CD8-positive, alpha-beta memory T cell (primary cell): ENCODE results near the gene FBN2. TPM values are rescaled to one million over a fixed set of nuclear protein-coding genes. Genes with fewer than 3 reads are reported as not detected.

Experiments
- CTCF ChIA-PET: fragments of 350-600 bp; sonication (Branson Sonifier 250); formaldehyde crosslinking; loops from one replicate; lab custom pipeline; 2021; ENCODE audit warnings: antibody characterized with exemption; lab: Charles Lee
- POLR2A ChIA-PET: fragments of 350-600 bp; sonication (Branson Sonifier 250); formaldehyde crosslinking; loops from one replicate; lab custom pipeline; 2021; ENCODE audit warnings: antibody characterized with exemption; lab: Charles Lee
- DNase-seq, 5 donors: peaks; one replicate each; pipeline versions ENCODE4 v3.0.0 to v3.0.0-alpha.2; 2020 to 2022; ENCODE audit warnings: mixed read lengths in 1 of 5
- H3K27ac ChIP-seq: one replicate; pipeline ENCODE4 v1.7.0; 2013; ENCODE audit warnings: low read depth, mild to moderate bottlenecking, low read length, moderate library complexity
- H3K27me3 ChIP-seq: 2 replicates; pipeline ENCODE4 v1.7.0; 2013; ENCODE audit warnings: low read length, mild to moderate bottlenecking; ENCODE audit not compliant: insufficient read depth, poor library complexity, severe bottlenecking
- H3K36me3 ChIP-seq: 2 replicates; pipeline ENCODE4 v1.7.0; 2013; ENCODE audit warnings: mild to moderate bottlenecking, low read length, moderate library complexity; ENCODE audit not compliant: insufficient read depth
- H3K4me1 ChIP-seq: 2 replicates; pipeline ENCODE4 v1.7.0; 2013; ENCODE audit warnings: mild to moderate bottlenecking, low read length, moderate library complexity; ENCODE audit not compliant: insufficient read depth
- H3K4me3 ChIP-seq: 2 replicates; pipeline ENCODE4 v1.7.0; 2013; ENCODE audit warnings: mild to moderate bottlenecking, low read length
- H3K9me3 ChIP-seq: 2 replicates; pipeline ENCODE4 v1.7.0; 2013; ENCODE audit warnings: mild to moderate bottlenecking, low read length
- H3K27ac Mint-ChIP-seq, 8 donors: one replicate each; pipeline ENCODE4 v1.8.0; 2020 to 2021; ENCODE audit warnings: mixed read lengths in 8 of 8, mild to moderate bottlenecking in 6 of 8, inconsistent platforms in 3 of 8, moderate library complexity in 3 of 8
- H3K27me3 Mint-ChIP-seq, 2 donors: one replicate each; pipeline ENCODE4 v1.8.0; 2020 to 2021; ENCODE audit warnings: mixed read lengths in 2 of 2, mild to moderate bottlenecking in 1 of 2, moderate library complexity in 1 of 2
- H3K36me3 Mint-ChIP-seq, 3 donors: one replicate each; pipeline ENCODE4 v1.8.0; 2020 to 2021; ENCODE audit warnings: mixed read lengths in 3 of 3, inconsistent platforms in 1 of 3, mild to moderate bottlenecking in 1 of 3
- H3K4me1 Mint-ChIP-seq, 3 donors: one replicate each; pipeline ENCODE4 v1.8.0; 2020 to 2021; ENCODE audit warnings: mixed read lengths in 3 of 3, inconsistent platforms in 1 of 3, mild to moderate bottlenecking in 1 of 3
- H3K4me3 Mint-ChIP-seq, 7 donors: one replicate each; pipeline ENCODE4 v1.8.0; 2020 to 2021; ENCODE audit warnings: mixed read lengths in 7 of 7, mild to moderate bottlenecking in 6 of 7, moderate library complexity in 4 of 7, inconsistent platforms in 2 of 7
- H3K9me3 Mint-ChIP-seq, 5 donors: one replicate each; pipeline ENCODE4 v1.8.0; 2020 to 2022; ENCODE audit warnings: mixed read lengths in 5 of 5, mild to moderate bottlenecking in 3 of 5, moderate library complexity in 2 of 5, inconsistent platforms in 1 of 5
- polyA plus RNA-seq: library from polyadenylated mRNA; unstranded; fragments of 300-500 nt; fragmentation: Illumina TruSeq; gene quantifications from one replicate; pipeline ENCODE4 v1.2.3, GENCODE V29; 2021
- total RNA-seq, 2 experiments: library from RNA; stranded (reverse); gene quantifications; one replicate each; pipeline ENCODE4 v1.2.3, GENCODE V29; 2021

FBN2 gene
- total and polyA plus RNA-seq, 3 experiments from 2014 or later, result 0.09 to 0.20 TPM; not detected in 1

GRCh38 chr5:128566178-128566577, 28.1 kb upstream of the FBN2 start:
- Histone ChIP-seq H3K4me3 (no peak overlapping the region), H3K27ac (no peak overlapping the region), H3K36me3 (no peaks in the 10 kb centered on the region), H3K4me1 (no peaks in the 10 kb centered on the region), H3K27me3 (no peaks in the 10 kb centered on the region), H3K9me3 (no peaks in the 10 kb centered on the region)
- POLR2A ChIA-PET, result no interaction called here
- H3K36me3 Mint-ChIP-seq, result no peaks in the 10 kb centered on the region
- H3K27ac Mint-ChIP-seq, result no peak overlapping the region
- peaks cover 0 to 7% (median 2%) of the 10 kb centered on the region in 5 donors for H3K9me3 Mint-ChIP-seq
- no peaks in the 10 kb centered on the region for H3K4me1 Mint-ChIP-seq
- H3K27me3 Mint-ChIP-seq, result no peaks in the 10 kb centered on the region
- no peak overlapping the region for H3K4me3 Mint-ChIP-seq
- DNase-seq, result no peak
- CTCF ChIA-PET, result no interaction called here

DNA sequence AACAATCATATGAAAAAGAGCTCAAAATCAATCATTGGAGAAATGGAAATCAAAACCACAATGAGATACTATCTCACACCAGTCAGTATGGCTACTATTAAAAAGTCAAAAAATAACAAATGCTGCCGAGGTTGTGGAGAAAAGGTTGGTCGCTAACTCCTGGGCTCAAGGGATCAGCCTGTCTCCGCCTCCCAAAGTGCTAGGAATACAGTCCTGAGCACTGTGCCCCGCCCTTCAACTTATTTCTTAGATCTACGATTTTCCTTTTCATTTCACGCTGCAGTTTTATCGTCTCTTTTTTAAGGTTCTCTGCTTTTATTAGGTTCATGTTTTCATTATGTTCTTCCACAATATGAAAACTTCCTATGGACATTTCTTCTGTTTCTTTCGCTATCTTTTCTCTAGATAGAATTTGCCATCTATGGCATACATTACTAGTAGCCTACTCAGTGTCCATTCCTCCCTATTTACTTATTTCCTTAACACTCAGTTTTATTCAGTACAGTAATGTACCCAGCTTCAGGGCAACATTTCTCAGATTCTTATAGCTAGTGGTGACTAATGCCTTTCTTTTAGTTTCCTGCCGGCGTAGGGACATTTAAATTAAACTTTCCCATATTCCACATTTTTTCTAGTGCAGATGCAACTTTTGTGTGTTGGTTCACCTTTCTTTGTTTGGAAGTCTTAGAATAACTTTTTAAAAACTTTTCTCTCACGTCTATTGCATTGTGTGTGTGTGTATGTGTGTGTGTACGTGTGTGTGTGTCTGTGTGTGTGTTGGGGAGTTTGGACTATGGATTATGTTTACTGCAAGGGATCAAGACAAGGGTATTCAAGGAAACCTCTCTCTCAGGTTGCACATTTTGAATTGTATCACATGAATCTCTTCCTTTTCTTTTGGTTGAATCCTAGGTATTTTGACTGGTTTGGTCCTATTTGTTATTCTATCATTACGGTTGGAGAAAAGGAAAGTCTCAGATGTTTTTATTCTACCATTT, 21.6 kb upstream of the FBN2 start:
- Histone ChIP-seq H3K9me3 (no peaks in the 10 kb centered on the region), H3K4me1 (no peaks in the 10 kb centered on the region), H3K4me3 (no peak overlapping the region), H3K27ac (no peak overlapping the region), H3K36me3 (no peaks in the 10 kb centered on the region), H3K27me3 (no peaks in the 10 kb centered on the region)
- peaks cover 2 to 6% (median 5%) of the 10 kb centered on the region in 5 donors for H3K9me3 Mint-ChIP-seq
- H3K4me3 Mint-ChIP-seq, result no peak overlapping the region
- H3K27ac Mint-ChIP-seq, result no peak overlapping the region
- H3K36me3 Mint-ChIP-seq, result no peaks in the 10 kb centered on the region
- H3K4me1 Mint-ChIP-seq, result no peaks in the 10 kb centered on the region
- POLR2A ChIA-PET, result no interaction called here
- no peaks in the 10 kb centered on the region for H3K27me3 Mint-ChIP-seq
- CTCF ChIA-PET, result no interaction called here
- DNase-seq, result no peak

DNA sequence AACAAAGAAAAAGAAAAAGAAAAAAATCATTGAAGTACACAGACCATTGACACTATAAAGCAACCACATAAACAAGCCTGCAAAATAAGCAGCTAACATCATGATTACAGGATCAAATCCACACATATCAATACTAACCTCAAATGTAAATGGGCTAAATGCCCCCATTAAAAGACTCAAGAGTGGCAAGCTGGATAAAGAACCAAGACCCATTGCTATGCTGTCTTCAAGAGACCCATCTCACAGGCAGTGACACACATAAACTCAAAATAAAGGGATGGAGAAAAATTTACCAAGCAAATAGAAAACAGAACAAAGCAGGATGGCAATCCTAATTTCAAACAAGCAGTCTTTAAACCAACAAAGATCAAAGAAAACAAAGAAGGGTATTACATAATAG, 15.7 kb upstream of the FBN2 start:
- Histone ChIP-seq H3K9me3 (no peaks in the 10 kb centered on the region), H3K36me3 (no peaks in the 10 kb centered on the region), H3K27ac (no peak overlapping the region), H3K4me3 (no peak overlapping the region), H3K27me3 (no peaks in the 10 kb centered on the region), H3K4me1 (no peaks in the 10 kb centered on the region)
- peaks cover 0 to 6% (median 3%) of the 10 kb centered on the region in 3 donors for H3K36me3 Mint-ChIP-seq
- H3K4me1 Mint-ChIP-seq, result no peaks in the 10 kb centered on the region
- no peaks in the 10 kb centered on the region for H3K27me3 Mint-ChIP-seq
- no peak for DNase-seq
- H3K4me3 Mint-ChIP-seq, result no peak overlapping the region
- ChIA-PET POLR2A (no interaction called here), CTCF (no interaction called here)
- peaks cover 6 to 24% (median 19%) of the 10 kb centered on the region in 5 donors for H3K9me3 Mint-ChIP-seq
- no peak overlapping the region for H3K27ac Mint-ChIP-seq

- no peak overlapping the region for H3K27ac Mint-ChIP-seq
- POLR2A ChIA-PET, result no interaction called here
- no peak overlapping the region for H3K4me3 Mint-ChIP-seq
- peaks cover 0 to 6% (median 3%) of the 10 kb centered on the region in 3 donors for H3K36me3 Mint-ChIP-seq
- H3K9me3 Mint-ChIP-seq, result peaks cover 6 to 24% (median 19%) of the 10 kb centered on the region in 5 donors
- H3K27me3 ChIP-seq, result no peaks in the 10 kb centered on the region
- H3K9me3 ChIP-seq, result no peaks in the 10 kb centered on the region
- H3K27me3 Mint-ChIP-seq, result no peaks in the 10 kb centered on the region
- no peaks in the 10 kb centered on the region for H3K4me1 ChIP-seq
- H3K4me1 Mint-ChIP-seq, result no peaks in the 10 kb centered on the region
- no peaks in the 10 kb centered on the region for H3K36me3 ChIP-seq
- H3K4me3 ChIP-seq, result no peak overlapping the region
- no peak for DNase-seq
- H3K27ac ChIP-seq, result no peak overlapping the region
- CTCF ChIA-PET, result no interaction called here
These were observed 13.4 kb upstream of the FBN2 start for GRCh38 chr5:128551476-128551875.

DNA sequence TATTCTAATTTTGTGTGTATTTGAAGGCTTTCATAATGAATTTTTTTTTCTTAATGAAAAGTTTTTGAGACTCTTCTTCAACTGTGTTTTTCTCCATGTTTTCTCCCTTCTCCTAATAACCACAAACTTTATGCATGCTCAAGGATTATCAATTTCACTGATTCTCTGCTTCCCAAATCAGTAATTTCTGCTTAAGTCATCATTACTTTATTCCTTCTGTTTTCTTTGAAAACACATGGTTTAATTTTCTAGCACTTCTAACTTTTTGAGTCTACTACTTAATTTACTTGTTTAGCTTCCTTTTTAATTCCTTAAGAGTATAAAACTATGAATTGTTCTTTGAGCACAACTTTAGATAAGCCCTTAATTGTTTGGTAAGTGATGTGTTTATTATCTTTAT, 11.5 kb upstream of the FBN2 start:
- Histone ChIP-seq H3K36me3 (no peaks in the 10 kb centered on the region), H3K27me3 (no peaks in the 10 kb centered on the region), H3K4me3 (no peak overlapping the region), H3K9me3 (no peaks in the 10 kb centered on the region), H3K27ac (no peak overlapping the region), H3K4me1 (no peaks in the 10 kb centered on the region)
- H3K4me1 Mint-ChIP-seq, result no peaks in the 10 kb centered on the region
- H3K36me3 Mint-ChIP-seq, result peaks cover 0 to 6% (median 3%) of the 10 kb centered on the region in 3 donors
- POLR2A ChIA-PET, result no interaction called here
- DNase-seq, result no peak
- peaks cover 8 to 21% (median 17%) of the 10 kb centered on the region in 5 donors for H3K9me3 Mint-ChIP-seq
- no peak overlapping the region for H3K27ac Mint-ChIP-seq
- no peak overlapping the region for H3K4me3 Mint-ChIP-seq
- H3K27me3 Mint-ChIP-seq, result no peaks in the 10 kb centered on the region
- CTCF ChIA-PET, result no interaction called here

DNA sequence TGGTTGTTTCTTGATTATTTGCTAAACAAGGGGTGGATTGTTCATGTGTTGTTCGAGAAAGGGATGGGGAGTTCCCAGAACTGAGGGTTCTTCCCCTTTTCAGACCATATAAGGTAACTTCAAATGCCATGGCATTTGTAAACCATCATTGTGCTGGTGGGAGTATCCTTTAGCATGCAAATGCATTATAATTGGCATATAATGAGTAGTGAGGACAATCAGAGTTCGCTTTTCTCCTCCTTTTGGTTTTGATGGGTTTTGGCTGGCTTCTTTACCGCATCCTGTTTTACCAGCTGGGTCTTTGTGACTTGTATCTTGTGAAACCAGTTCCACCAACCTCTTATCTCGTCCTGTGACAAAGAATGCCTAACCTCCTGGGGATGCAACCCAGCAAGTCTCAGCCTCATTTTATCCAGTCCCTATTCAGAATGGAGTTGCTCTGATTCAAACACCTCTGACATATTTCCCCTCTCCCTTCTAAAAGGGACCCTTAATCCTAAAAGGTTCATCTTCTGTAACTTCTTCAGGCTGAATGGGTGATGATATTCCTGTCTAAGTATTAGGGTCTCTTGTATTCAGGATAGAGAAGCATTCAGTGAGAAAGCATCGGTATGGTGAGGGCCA, 8.7 kb upstream of the FBN2 start:
- no peak for DNase-seq
- Histone ChIP-seq H3K27me3 (no peaks in the 10 kb centered on the region), H3K4me3 (no peak overlapping the region), H3K27ac (no peak overlapping the region), H3K4me1 (no peaks in the 10 kb centered on the region), H3K36me3 (no peaks in the 10 kb centered on the region), H3K9me3 (no peaks in the 10 kb centered on the region)
- no peak overlapping the region for H3K27ac Mint-ChIP-seq
- no peaks in the 10 kb centered on the region for H3K27me3 Mint-ChIP-seq
- CTCF ChIA-PET, result no interaction called here
- H3K4me3 Mint-ChIP-seq, result no peak overlapping the region
- peaks cover 2 to 20% (median 5%) of the 10 kb centered on the region in 5 donors for H3K9me3 Mint-ChIP-seq
- no peaks in the 10 kb centered on the region for H3K4me1 Mint-ChIP-seq
- no peaks in the 10 kb centered on the region for H3K36me3 Mint-ChIP-seq
- POLR2A ChIA-PET, result no interaction called here

GRCh38 chr5:128541385-128541784, 3.3 kb upstream of the FBN2 start:
- Mint-ChIP-seq H3K4me1 (no peaks in the 10 kb centered on the region), H3K36me3 (no peaks in the 10 kb centered on the region), H3K4me3 (no peak overlapping the region), H3K9me3 (peaks cover 0 to 21% (median 4%) of the 10 kb centered on the region in 5 donors), H3K27ac (no peak overlapping the region), H3K27me3 (peaks cover 3 to 11% of the 10 kb centered on the region in 2 donors)
- Histone ChIP-seq H3K27me3 (peaks cover 5% of the 10 kb centered on the region), H3K4me3 (no peak overlapping the region), H3K4me1 (no peaks in the 10 kb centered on the region), H3K27ac (no peak overlapping the region), H3K9me3 (no peaks in the 10 kb centered on the region), H3K36me3 (no peaks in the 10 kb centered on the region)
- ChIA-PET CTCF (no interaction called here), POLR2A (no interaction called here)
- DNase-seq, result no peak

- Histone ChIP-seq H3K9me3 (no peaks in the 10 kb centered on the region), H3K27me3 (peaks cover 5% of the 10 kb centered on the region), H3K27ac (no peak overlapping the region), H3K4me1 (no peaks in the 10 kb centered on the region), H3K4me3 (no peak overlapping the region), H3K36me3 (no peaks in the 10 kb centered on the region)
- ChIA-PET POLR2A (no interaction called here), CTCF (no interaction called here)
- Mint-ChIP-seq H3K27me3 (peaks cover 9 to 24% of the 10 kb centered on the region in 2 donors), H3K36me3 (no peaks in the 10 kb centered on the region), H3K9me3 (peaks cover 0 to 14% (median 7%) of the 10 kb centered on the region in 5 donors), H3K4me3 (no peak overlapping the region), H3K27ac (no peak overlapping the region), H3K4me1 (no peaks in the 10 kb centered on the region)
- no peak for DNase-seq
These were observed 989 bp upstream of the FBN2 start for GRCh38 chr5:128539038-128539429.
